GM18909 (cell line): ENCODE data around the gene ITPK1.

Experiments used
- ATAC-seq: cut with Tn5 transposase; IDR thresholded peaks from one replicate; pipeline ENCODE4 v1.9.1; 2021; ENCODE audit warnings: mild to moderate bottlenecking; ENCODE audit not compliant: unreplicated experiment, poor library complexity

The ITPK1 gene

DNA sequence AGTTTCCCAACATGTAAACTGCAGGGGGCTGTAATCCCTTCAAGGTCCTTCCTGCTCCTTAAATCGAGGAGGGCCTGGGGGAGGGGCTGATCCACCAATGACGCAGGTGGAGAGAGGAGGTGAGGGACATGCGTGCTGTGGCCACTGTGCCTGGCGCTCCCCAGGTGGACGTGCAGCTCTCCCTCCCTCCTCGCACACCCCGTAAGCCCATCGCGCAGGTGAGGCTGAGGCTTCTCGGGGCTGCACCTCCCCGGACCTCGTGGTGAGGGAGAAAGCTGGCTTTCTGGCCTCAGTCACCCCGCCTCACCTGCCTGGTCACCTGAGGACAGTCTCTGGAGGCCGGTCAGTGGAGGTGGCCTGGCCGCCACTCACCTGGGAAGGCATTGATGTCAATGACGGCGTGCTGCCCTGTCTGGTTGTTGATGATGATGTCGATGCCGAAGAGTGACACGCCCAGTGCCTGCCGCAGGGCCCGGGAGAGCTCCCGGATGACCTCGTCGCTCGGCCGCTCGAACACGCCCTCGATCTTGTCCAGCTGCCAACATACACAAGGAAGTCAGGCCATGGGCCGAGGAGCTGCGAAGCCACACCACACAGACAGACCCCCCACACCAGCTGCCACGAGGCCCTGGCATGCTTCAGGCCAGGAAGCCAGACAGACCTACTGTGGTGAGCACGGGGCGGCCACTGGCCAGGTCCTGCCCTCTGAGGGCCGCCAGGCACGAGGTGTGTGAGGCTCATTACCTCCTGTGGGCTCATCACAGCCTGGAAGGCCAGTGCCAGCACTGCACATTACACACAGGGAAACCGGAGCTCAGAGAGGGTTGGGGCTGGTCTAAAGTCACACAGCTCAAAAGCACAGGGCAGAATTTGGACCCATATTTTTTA, 169.5 kb downstream of the ITPK1 start:
- no peak for ATAC-seq

GRCh38 chr14:92945544-92945943, 170.2 kb downstream of the ITPK1 start:
- ATAC-seq = no peak

GRCh38 chr14:92944976-92945375, 170.7 kb downstream of the ITPK1 start:
- no peak for ATAC-seq

DNA sequence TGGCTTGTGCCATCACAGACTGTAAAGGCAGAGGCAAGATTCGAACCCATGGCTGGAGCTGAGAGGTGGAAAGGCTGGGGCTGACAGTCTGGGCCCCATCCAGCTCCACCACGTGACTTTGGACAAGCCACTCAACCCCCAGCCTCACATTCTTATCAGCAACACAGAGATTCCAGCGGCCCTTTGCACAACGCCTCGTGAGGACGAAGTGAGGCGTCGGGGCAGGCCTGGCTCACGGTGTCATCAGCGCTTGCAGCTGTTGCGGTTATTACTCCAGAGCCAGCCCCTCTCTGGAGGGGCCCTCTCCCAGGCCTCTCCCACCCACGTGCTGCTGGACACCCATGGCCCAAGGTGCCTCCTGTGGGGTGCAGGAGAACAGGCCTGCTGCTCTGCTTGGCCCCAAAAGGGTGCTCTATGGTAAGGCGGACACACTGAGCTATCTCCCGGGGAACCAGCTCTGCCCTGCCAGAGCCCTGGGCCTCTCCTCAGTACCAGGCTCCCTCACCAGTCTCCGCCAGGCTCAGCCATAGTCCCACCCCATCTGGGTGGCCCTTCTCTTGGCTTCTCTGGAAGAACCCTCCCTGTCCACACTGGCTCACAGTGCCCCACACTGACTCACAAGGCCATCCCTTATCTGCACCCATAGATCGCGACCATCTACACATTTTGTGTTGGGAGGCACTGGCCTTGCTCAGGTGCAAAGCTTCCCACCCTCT, 171.7 kb downstream of the ITPK1 start:
- no peak for ATAC-seq

- ATAC-seq = no peak
Observed at GRCh38 chr14:92942976-92943710, 172.6 kb downstream of the ITPK1 start.

DNA sequence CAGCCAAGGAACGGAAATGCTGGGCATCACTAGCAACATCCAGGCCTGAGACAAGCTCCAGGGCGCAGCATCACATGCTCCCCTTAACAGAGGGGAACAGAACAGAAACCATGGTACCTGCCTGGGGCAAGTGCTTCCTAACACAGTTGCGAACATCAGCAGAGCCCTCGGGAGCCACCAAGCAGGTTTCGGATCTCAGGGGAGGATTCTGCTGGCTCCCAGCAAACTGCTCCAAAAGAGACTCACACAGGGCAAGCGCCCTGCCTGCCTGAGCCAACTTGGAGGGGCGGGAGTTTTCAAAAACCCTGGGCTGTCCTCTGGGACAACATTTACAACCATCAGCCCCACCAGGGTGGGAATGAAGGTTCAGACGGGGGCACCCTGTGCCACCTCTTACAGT, 173.1 kb downstream of the ITPK1 start:
- ATAC-seq = no peak

DNA sequence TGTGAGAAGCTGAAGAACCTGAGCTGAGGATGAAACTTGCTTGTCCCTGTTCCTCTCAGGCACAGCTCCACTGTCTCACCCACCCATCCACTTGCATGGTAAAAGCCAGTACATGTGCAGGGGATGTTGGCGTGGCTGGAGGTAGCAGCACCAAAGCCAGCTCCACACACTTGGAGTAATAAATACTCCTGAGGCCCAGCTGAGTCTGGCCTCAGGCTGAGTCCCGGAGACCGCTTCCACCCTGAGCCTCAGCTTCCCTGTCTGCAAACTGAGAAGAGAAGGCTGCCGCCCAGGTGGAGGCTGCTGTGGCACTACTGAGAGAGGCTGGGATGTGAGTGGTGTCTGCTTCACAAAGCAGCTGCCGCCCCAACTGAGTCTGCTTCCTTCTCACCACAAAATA, 173.6 kb downstream of the ITPK1 start:
- ATAC-seq = no peak

DNA sequence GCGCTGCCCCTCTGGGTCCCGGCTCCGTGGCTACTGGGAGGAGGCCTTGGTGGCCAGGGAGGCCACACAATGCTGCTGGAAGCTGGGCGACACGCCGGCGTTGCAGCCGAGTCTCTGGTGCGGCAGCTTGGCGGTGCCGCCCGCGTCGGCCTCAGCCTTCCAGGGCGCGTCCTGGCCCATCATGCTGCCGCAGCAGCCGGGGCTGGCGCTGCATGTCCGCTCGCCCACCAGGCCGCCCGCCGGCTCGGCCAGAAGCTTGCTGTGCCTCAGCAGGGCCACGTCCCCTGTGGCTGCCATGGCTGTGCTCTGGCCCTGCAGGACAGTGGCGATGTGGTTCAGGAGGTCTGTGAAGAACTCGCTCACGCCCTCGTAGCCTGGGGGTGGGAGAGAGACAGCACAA, 174.2 kb downstream of the ITPK1 start:
- no peak for ATAC-seq

DNA sequence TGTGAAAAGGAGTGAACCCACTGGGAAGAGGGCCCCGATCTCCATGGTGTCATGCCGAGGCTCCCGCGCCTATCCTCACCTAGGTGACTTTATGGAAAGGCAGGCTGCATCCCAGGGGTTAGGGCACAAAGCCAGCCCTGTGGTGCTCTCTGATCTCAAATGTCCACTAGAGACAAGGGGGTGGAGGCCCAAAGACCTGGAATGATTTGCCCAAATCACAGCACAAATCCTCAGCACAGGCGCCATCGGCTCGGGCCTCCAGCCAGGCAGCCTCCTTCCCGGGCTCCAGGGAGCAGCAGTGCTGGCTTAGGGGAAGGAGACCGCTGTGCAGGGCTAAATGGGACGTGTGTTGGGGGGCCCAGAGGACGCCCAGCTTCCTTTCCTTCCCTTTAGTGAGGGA, 175.2 kb downstream of the ITPK1 start:
- ATAC-seq = no peak

DNA sequence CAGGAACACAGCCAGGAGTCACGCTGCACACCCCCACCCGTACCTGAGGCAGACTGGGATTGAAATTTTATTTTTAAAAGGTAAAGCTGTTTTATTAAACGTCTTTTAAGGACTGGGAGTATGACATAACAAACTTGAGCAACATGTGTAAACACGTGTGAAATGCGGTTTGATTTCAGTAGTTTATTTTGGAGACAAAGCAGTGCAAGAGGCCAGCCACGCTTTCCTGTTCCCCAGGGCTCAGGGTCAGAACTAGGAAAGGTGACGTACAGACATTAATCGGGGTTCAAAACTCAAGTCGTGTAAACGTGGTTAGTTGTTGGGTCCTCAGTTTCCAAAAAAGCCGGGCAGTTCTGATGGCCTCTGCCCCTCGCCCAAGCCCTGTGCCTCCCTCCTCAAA, 176.0 kb downstream of the ITPK1 start:
- ATAC-seq = no peak

- no peak for ATAC-seq
Observed at GRCh38 chr14:92938890-92939671, 176.6 kb downstream of the ITPK1 start.

DNA sequence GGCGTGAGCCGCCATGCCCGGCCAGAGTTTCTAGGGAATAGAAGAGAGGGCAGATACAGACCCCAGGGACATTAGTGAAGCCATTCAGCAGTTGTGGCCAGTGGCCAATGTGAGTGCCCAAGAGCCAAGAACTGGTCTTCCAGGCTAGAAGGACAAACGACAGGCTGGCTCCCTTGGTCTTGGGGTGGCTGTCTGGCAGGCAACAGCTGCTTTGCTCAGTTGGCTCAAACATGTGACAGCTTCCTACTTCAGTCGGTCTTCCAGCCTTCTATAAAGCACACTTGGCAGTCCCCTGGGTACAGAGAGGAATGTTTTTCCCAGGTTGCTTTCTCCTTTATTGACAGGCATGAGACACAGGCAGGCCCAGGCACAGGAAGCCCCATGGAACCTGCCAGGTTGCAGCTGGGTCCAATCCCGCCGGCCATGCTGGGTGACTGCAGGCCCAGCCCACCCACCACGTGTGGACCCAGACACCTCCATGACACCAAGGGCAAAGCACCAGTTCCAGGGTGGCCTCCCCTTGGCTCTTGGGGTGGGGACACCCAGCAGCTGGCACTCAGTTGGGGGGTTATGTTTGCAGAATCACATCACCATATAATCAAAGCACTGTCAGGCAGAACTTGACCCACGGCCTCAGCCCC, 177.4 kb downstream of the ITPK1 start:
- ATAC-seq = no peak

DNA sequence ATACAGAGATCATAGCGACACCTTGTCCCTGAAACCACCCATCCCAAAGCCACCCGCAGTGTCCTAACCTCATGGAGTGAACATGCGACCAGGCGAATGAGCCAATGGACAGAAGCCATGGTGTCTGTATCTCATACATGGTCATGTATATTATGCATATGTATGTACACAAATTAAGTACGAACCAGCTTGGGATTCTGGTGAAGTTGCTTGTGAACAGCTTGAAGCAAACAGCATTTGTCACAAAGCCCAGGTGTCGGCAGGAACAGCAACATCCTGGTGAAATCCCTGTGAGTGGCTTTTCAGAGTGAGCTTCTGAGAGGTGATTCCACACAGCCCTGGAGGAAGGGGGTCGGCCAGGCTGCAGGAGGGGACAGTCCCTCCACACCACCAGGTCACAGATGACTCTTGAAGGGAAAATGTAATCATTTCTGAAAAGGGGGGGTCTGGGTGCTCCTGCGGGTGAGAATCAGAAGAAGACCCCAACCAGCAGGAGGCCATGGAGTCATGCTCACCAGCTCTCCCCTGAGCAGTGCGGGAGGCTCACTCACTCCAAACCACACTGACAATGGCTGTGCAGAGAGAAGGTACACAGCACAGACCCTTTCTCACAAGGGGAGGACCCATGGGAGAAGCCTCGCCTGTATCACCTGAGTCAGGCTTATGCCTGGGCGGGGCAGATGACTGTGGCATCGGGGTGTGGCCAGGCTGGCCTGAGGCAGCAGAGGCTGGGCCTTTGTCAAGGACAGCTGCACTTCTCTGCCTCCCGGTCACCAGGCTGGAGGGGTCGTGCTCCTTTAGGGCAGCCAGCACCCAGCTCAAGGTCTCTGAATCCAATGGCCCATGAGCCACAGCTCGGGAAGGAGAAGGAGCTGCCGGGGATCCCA, 178.4 kb downstream of the ITPK1 start:
- no peak for ATAC-seq

- ATAC-seq = no peak
Observed at GRCh38 chr14:92936085-92936484, 179.6 kb downstream of the ITPK1 start.

DNA sequence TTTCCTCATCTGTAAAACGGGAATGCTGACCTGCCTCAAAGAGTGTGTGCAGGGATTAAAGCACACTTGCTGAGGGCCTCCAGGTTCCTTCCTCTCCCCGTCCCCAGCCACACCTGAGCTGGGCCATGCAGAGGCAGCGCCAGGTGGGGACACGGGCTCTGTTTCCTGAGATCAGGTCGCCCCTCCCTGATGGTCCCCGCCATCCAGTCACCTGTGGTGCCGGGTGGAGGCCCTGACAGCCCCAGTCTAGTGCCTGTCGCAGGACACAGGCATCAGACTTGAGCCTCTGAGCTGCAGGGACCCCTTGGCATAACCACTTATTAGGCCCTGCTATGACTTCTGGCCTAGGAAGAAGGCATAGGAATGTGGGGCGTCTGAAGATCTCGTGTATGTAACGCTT, 180.3 kb downstream of the ITPK1 start:
- ATAC-seq = no peak

DNA sequence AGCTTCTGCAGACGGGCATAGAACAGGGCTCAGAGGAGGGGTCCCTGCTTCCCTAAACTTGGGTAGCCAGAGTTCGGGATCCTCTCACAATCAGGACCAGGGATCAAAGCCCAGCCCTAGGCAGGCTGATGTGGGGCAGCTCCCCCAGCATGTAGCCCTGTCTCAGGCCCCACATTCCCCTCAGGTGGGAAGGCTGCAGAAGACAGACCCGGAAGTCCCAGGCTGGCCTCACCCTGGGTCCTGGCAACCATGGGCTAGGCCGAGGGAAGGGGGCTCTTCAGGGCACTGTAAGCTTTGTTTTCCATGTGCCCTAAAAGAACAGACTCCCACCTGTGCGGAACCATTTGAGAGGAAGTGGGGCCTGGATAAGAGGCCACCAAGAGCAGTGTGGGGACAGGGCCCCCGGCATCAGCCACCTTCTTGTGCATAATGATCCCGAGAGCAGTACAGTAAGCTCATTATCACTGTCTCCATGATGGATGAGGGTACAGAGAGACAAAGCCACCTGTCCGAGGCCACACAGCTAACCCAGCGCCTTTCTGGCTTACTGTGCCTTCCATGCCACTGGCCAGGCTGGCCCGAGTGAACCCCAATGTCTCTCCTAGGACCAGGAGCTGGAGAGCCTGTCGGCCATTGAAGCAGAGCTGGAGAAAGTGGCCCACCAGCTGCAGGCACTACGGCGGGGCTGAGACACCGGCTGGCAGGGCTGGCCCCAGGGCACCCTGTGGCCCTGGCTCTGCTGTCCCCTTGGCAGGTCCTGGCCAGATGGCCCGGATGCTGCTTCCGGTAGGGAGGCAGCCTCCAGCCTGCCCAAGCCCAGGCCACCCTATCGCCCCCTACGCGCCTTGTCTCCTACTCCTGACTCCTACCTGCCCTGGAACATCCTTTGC, 181.3 kb downstream of the ITPK1 start:
- ATAC-seq = no peak

- ATAC-seq = no peak
Observed at GRCh38 chr14:92933481-92933880, 182.2 kb downstream of the ITPK1 start.
